Measurements from ENCODE around the gene BSN. TPM values are rescaled to one million over a fixed set of nuclear protein-coding genes. Genes with fewer than 3 reads are reported as not detected.

The BSN gene
- total RNA-seq, 1 donor from 2014 or later, result 0.46 TPM

- H3K4me3 ChIP-seq (ENCODE audit: low read depth, low read length), result no peak overlapping the region
- TF ChIP-seq CTCF (conservative IDR thresholded peaks at IDR 0.05; ENCODE audit: low read depth, low read length), result no peak
- no peak for DNase-seq (ENCODE audit: low read depth)
Measured at GRCh38 chr3:49626101-49626581, 71.9 kb downstream of the BSN start.

- no peak for TF ChIP-seq CTCF (conservative IDR thresholded peaks at IDR 0.05; ENCODE audit: low read depth, low read length)
- no peak overlapping the region for H3K4me3 ChIP-seq (ENCODE audit: low read depth, low read length)
- DNase-seq (ENCODE audit: low read depth), result no peak
Measured at GRCh38 chr3:49626796-49627195, 72.5 kb downstream of the BSN start.

GRCh38 chr3:49627634-49628033, 73.4 kb downstream of the BSN start:
- DNase-seq (ENCODE audit: low read depth), result no peak
- TF ChIP-seq CTCF (conservative IDR thresholded peaks at IDR 0.05; ENCODE audit: low read depth, low read length), result no peak
- no peak overlapping the region for H3K4me3 ChIP-seq (ENCODE audit: low read depth, low read length)

DNA sequence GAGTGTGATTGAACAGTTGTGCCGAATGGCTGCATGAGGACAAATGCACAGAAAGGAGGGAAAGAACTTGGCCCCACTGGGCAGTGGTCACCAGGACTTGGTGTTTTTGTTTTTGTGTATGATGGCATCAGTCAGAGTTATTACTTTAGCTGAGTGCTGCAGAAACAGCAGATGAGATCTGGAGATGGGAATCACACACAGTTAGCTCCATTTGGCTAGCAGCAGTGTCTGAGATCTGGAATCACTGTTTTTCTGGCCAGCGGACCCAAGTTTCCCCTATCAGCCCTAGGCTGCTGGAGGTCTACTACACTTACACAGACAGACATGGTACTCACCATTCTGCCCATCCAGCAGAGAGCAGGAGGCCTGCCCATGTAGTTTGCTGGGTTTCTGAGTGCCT, 74.0 kb downstream of the BSN start:
- no peak for TF ChIP-seq CTCF (conservative IDR thresholded peaks at IDR 0.05; ENCODE audit: low read depth, low read length)
- no peak for DNase-seq (ENCODE audit: low read depth)
- H3K4me3 ChIP-seq (ENCODE audit: low read depth, low read length), result no peak overlapping the region

GRCh38 chr3:49629451-49629850, 75.2 kb downstream of the BSN start:
- no peak for DNase-seq (ENCODE audit: low read depth)
- no peak overlapping the region for H3K4me3 ChIP-seq (ENCODE audit: low read depth, low read length)
- TF ChIP-seq CTCF (conservative IDR thresholded peaks at IDR 0.05; ENCODE audit: low read depth, low read length), result no peak

DNA sequence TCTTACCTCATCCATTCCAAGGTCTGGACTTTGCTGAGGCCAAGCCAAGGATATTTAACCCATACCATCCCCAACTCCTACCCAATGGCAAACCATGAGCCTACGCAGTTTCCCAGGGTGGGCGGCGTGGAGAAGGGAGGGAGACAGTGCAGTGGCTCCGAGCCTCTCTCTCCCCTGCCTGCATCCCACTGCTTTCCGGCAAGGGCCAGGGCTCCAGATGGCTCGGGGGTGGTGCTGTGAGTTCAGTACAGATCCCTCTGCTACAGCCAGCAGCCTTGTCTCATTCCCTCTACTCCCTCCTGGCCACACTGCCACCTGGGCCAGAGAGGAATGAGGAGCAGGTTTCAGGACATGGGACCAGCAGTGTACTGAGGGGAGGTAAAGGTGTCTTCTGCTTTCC, 75.6 kb downstream of the BSN start:
- DNase-seq (ENCODE audit: low read depth), result no peak
- TF ChIP-seq CTCF (conservative IDR thresholded peaks at IDR 0.05; ENCODE audit: low read depth, low read length), result no peak
- H3K4me3 ChIP-seq (ENCODE audit: low read depth, low read length), result no peak overlapping the region

GRCh38 chr3:49630784-49631183, 76.5 kb downstream of the BSN start:
- no peak for DNase-seq (ENCODE audit: low read depth)
- H3K4me3 ChIP-seq (ENCODE audit: low read depth, low read length), result no peak overlapping the region
- no peak for TF ChIP-seq CTCF (conservative IDR thresholded peaks at IDR 0.05; ENCODE audit: low read depth, low read length)

All from epithelial cell of proximal tubule (primary cell).